HEK293 (cell line): ENCODE results near the gene GNPTAB.
A peak's percentile ranks its signal among the peaks of the same experiment; 100 is the strongest.

Source experiments
- CTCF ChIA-PET: fragments of 350-600 bp; formaldehyde crosslinking; extraction: SDS; loops from one replicate; lab custom pipeline; 2021; ENCODE audit warnings: antibody characterized with exemption; lab: Yijun Ruan, JAX
- POLR2A ChIA-PET: fragments of 300-600 bp; formaldehyde crosslinking; extraction: SDS; loops from one replicate; lab custom pipeline; 2020; ENCODE audit warnings: antibody characterized with exemption, inconsistent platforms; lab: Yijun Ruan, JAX
- H3K27ac ChIP-seq: fragments of 200-500 bp; sonication (Bioruptor generic); 2 replicates; pipeline ENCODE4 v1.5.1; 2014; ENCODE audit warnings: low read depth, low read length, control low read depth, inconsistent platforms; ENCODE audit errors: extremely low read depth
- H3K36me3 ChIP-seq, 2 experiments: fragments of 200-500 bp in 1 of 2; sonication (Bioruptor generic) in 1 of 2; 1 replicate in 1 of 2; 2 replicates in 1 of 2; pipeline ENCODE4 v1.5.1; 2014 to 2017; ENCODE audit warnings: inconsistent platforms in 2 of 2, low read length in 2 of 2; ENCODE audit not compliant: control insufficient read depth in 2 of 2, insufficient read depth in 1 of 2
- H3K4me1 ChIP-seq: fragments of 200-500 bp; sonication (Bioruptor generic); 2 replicates; pipeline ENCODE4 v1.5.1; 2014; ENCODE audit warnings: mild to moderate bottlenecking, low read length, inconsistent platforms; ENCODE audit not compliant: control insufficient read depth, insufficient read depth
- H3K4me3 ChIP-seq: 2 replicates; pipeline ENCODE4 v1.5.1; 2011; ENCODE audit warnings: low read depth, mild to moderate bottlenecking, control low read depth, low read length, moderate library complexity
- H3K9me3 ChIP-seq: fragments of 200-500 bp; sonication (Bioruptor generic); 2 replicates; pipeline ENCODE4 v1.5.1; 2014; ENCODE audit warnings: low read depth, low read length, inconsistent platforms; ENCODE audit not compliant: control insufficient read depth, insufficient read depth
- GLI4 ChIP-seq: fragments of 450-650 bp; formaldehyde crosslinking; IDR thresholded peaks from 2 replicates; pipeline ENCODE4 v1.5.1; 2016; ENCODE audit warnings: missing biosample characterization, missing genetic modification characterization
- HOXA7 ChIP-seq: sonication (generic); formaldehyde crosslinking; IDR thresholded peaks from 2 replicates; pipeline ENCODE4 v1.8.1; 2022; ENCODE audit warnings: missing genetic modification reagents, borderline replicate concordance
- KLF1 ChIP-seq: fragments of 450-650 bp; formaldehyde crosslinking; IDR thresholded peaks from 2 replicates; pipeline ENCODE4 v1.5.1; 2016; ENCODE audit warnings: missing biosample characterization, missing genetic modification characterization
- MZF1 ChIP-seq: fragments of 450-650 bp; formaldehyde crosslinking; IDR thresholded peaks from 2 replicates; pipeline ENCODE4 v1.5.1; 2017; ENCODE audit warnings: missing biosample characterization, missing genetic modification characterization, borderline replicate concordance
- REPIN1 ChIP-seq: fragments of 450-650 bp; formaldehyde crosslinking; IDR thresholded peaks from 2 replicates; pipeline ENCODE4 v1.5.1; 2017; ENCODE audit warnings: missing biosample characterization, missing genetic modification characterization, low read depth
- TRIM28 ChIP-seq: IDR thresholded peaks from 2 replicates; pipeline ENCODE4 v1.6.1; 2011; ENCODE audit warnings: low read length, control low read depth, borderline replicate concordance
- ZBTB20 ChIP-seq: fragments of 450-650 bp; formaldehyde crosslinking; IDR thresholded peaks from 2 replicates; pipeline ENCODE4 v1.5.1; 2016; ENCODE audit warnings: missing biosample characterization, missing genetic modification characterization
- ZBTB21 ChIP-seq: fragments of 450-650 bp; formaldehyde crosslinking; IDR thresholded peaks from 2 replicates; pipeline ENCODE4 v1.5.1; 2017; ENCODE audit warnings: missing biosample characterization, missing genetic modification characterization
- ZBTB44 ChIP-seq: fragments of 450-650 bp; IDR thresholded peaks from 2 replicates; pipeline ENCODE4 v1.5.1; 2018; ENCODE audit warnings: missing biosample characterization, mild to moderate bottlenecking, missing genetic modification characterization
- ZBTB49 ChIP-seq: fragments of 450-650 bp; formaldehyde crosslinking; IDR thresholded peaks from 2 replicates; pipeline ENCODE4 v1.5.1; 2016; ENCODE audit warnings: missing biosample characterization, missing genetic modification characterization, low read depth
- ZBTB6 ChIP-seq: fragments of 450-650 bp; formaldehyde crosslinking; IDR thresholded peaks from 2 replicates; pipeline ENCODE4 v1.5.1; 2017; ENCODE audit warnings: missing biosample characterization, missing genetic modification characterization
- ZFP41 ChIP-seq: fragments of 450-650 bp; formaldehyde crosslinking; IDR thresholded peaks from 2 replicates; pipeline ENCODE4 v1.5.1; 2016; ENCODE audit warnings: missing biosample characterization, missing genetic modification characterization, borderline replicate concordance
- ZNF10 ChIP-seq: fragments of 450-650 bp; formaldehyde crosslinking; IDR thresholded peaks from 2 replicates; pipeline ENCODE4 v1.5.1; 2017; ENCODE audit warnings: missing biosample characterization, missing genetic modification characterization
- ZNF114 ChIP-seq: fragments of 450-650 bp; formaldehyde crosslinking; IDR thresholded peaks from 2 replicates; pipeline ENCODE4 v1.5.0; 2017; ENCODE audit warnings: missing biosample characterization, missing genetic modification characterization
- ZNF140 ChIP-seq: fragments of 450-650 bp; formaldehyde crosslinking; IDR thresholded peaks from 2 replicates; pipeline ENCODE4 v1.5.1; 2016; ENCODE audit warnings: missing biosample characterization, missing genetic modification characterization
- ZNF169 ChIP-seq: fragments of 450-650 bp; formaldehyde crosslinking; IDR thresholded peaks from 2 replicates; pipeline ENCODE4 v1.5.1; 2016; ENCODE audit warnings: missing biosample characterization, missing genetic modification characterization
- ZNF202 ChIP-seq: fragments of 450-650 bp; formaldehyde crosslinking; IDR thresholded peaks from 2 replicates; pipeline ENCODE4 v1.5.1; 2016; ENCODE audit warnings: missing biosample characterization, missing genetic modification characterization, borderline replicate concordance
- ZNF223 ChIP-seq: fragments of 450-650 bp; formaldehyde crosslinking; IDR thresholded peaks from 2 replicates; pipeline ENCODE4 v1.5.1; 2016; ENCODE audit warnings: missing biosample characterization, missing genetic modification characterization
- ZNF24 ChIP-seq: fragments of 450-650 bp; formaldehyde crosslinking; IDR thresholded peaks from 2 replicates; pipeline ENCODE4 v1.5.1; 2016; ENCODE audit warnings: missing biosample characterization, missing genetic modification characterization
- ZNF266 ChIP-seq: fragments of 450-650 bp; formaldehyde crosslinking; IDR thresholded peaks from 2 replicates; pipeline ENCODE4 v1.5.1; 2016; ENCODE audit warnings: missing biosample characterization, missing genetic modification characterization, low read depth
- ZNF292 ChIP-seq: fragments of 450-650 bp; formaldehyde crosslinking; IDR thresholded peaks from 2 replicates; pipeline ENCODE4 v1.5.1; 2016; ENCODE audit warnings: low read depth, missing biosample characterization, missing genetic modification characterization, borderline replicate concordance
- ZNF311 ChIP-seq: fragments of 450-650 bp; formaldehyde crosslinking; IDR thresholded peaks from 2 replicates; pipeline ENCODE4 v1.5.1; 2017; ENCODE audit warnings: missing biosample characterization, missing genetic modification characterization, borderline replicate concordance
- ZNF324 ChIP-seq: fragments of 450-650 bp; formaldehyde crosslinking; IDR thresholded peaks from 2 replicates; pipeline ENCODE4 v1.5.1; 2016; ENCODE audit warnings: missing biosample characterization, missing genetic modification characterization
- ZNF335 ChIP-seq: fragments of 450-650 bp; formaldehyde crosslinking; conservative IDR thresholded peaks from 2 replicates; pipeline ENCODE4 v1.5.1; 2016; ENCODE audit warnings: missing biosample characterization, missing genetic modification characterization
- ZNF37A ChIP-seq: fragments of 450-650 bp; IDR thresholded peaks from 2 replicates; pipeline ENCODE4 v1.5.1; 2018; ENCODE audit warnings: missing biosample characterization, missing genetic modification characterization
- ZNF529 ChIP-seq: fragments of 450-650 bp; formaldehyde crosslinking; IDR thresholded peaks from 2 replicates; pipeline ENCODE4 v1.5.1; 2017; ENCODE audit warnings: missing genetic modification characterization, missing biosample characterization; ENCODE audit not compliant: insufficient replicate concordance
- ZNF530 ChIP-seq: fragments of 450-650 bp; formaldehyde crosslinking; IDR thresholded peaks from 2 replicates; pipeline ENCODE4 v1.5.1; 2016; ENCODE audit warnings: low read depth, missing biosample characterization, missing genetic modification characterization
- ZNF580 ChIP-seq: fragments of 450-650 bp; formaldehyde crosslinking; IDR thresholded peaks from 2 replicates; pipeline ENCODE4 v1.5.1; 2016; ENCODE audit warnings: missing biosample characterization, missing genetic modification characterization
- ZNF600 ChIP-seq: fragments of 450-650 bp; formaldehyde crosslinking; IDR thresholded peaks from 2 replicates; pipeline ENCODE4 v1.5.1; 2016; ENCODE audit warnings: missing biosample characterization, missing genetic modification characterization
- ZNF639 ChIP-seq: fragments of 450-650 bp; formaldehyde crosslinking; IDR thresholded peaks from 2 replicates; pipeline ENCODE4 v1.5.1; 2016; ENCODE audit warnings: missing biosample characterization, missing genetic modification characterization
- ZNF830 ChIP-seq: fragments of 450-650 bp; IDR thresholded peaks from 2 replicates; pipeline ENCODE4 v1.5.0; 2018; ENCODE audit warnings: missing biosample characterization, missing genetic modification characterization, low read depth, mild to moderate bottlenecking, moderate library complexity
- ZNF843 ChIP-seq: fragments of 450-650 bp; formaldehyde crosslinking; IDR thresholded peaks from 2 replicates; pipeline ENCODE4 v1.5.1; 2016; ENCODE audit warnings: missing biosample characterization, missing genetic modification characterization
- ZSCAN30 ChIP-seq: fragments of 450-650 bp; IDR thresholded peaks from 2 replicates; pipeline ENCODE4 v1.5.1; 2018; ENCODE audit warnings: missing biosample characterization, mild to moderate bottlenecking, missing genetic modification characterization, moderate library complexity

GNPTAB gene

GRCh38 chr12:101877806-101878242, 47.1 kb upstream of the GNPTAB start:
- ChIA-PET CTCF (no interaction called here), POLR2A (interaction anchor here (1.0 to 1.5 kb wide), 2 partner anchors 10 to 13 kb away, joined by 3 to 6 read pairs; no protein-coding TSS in a partner anchor)
- Histone ChIP-seq H3K9me3 (no peaks in the 10 kb centered on the region), H3K4me3 (peak overlapping the region; percentile 74), H3K4me1 (no peaks in the 10 kb centered on the region), H3K27ac (peak overlapping the region; percentile 76; the same call in 1 of the 2 replicates), H3K36me3 (no peaks in the 10 kb centered on the region)
- TF ChIP-seq ZNF223 (tag by site-specific recombination) (no peak), ZNF292 (tag by site-specific recombination) (no peak), ZNF311 (no peak), ZNF830 (tag by site-specific recombination) (no peak), GLI4 (tag by site-specific recombination) (no peak), ZNF202 (tag by site-specific recombination) (no peak), ZNF639 (tag by site-specific recombination) (no peak), ZNF843 (no peak), ZNF530 (tag by site-specific recombination) (no peak), ZNF140 (no peak), TRIM28 (no peak), ZNF10 (tag by site-specific recombination) (no peak), ZBTB6 (tag by site-specific recombination) (no peak), ZNF24 (tag by site-specific recombination) (no peak), ZFP41 (tag by site-specific recombination) (no peak), ZNF37A (no peak), ZNF335 (tag by site-specific recombination) (peak; percentile 75), ZNF114 (tag by site-specific recombination) (no peak), ZNF169 (tag by site-specific recombination) (no peak), KLF1 (tag by site-specific recombination) (no peak), HOXA7 (no peak), ZNF324 (tag by site-specific recombination) (0 out of 2 replicates have a peak, but pooled peaks have one; percentile 12), ZBTB21 (tag by site-specific recombination) (no peak), ZBTB49 (tag by site-specific recombination) (no peak), ZSCAN30 (tag by site-specific recombination) (no peak), ZBTB44 (tag by site-specific recombination) (no peak), ZNF266 (tag by site-specific recombination) (no peak), MZF1 (tag by site-specific recombination) (no peak), ZNF600 (tag by site-specific recombination) (peak; percentile 79), REPIN1 (tag by site-specific recombination) (no peak), ZNF580 (tag by site-specific recombination) (no peak), ZNF529 (tag by site-specific recombination) (no peak), ZBTB20 (tag by site-specific recombination) (peak; percentile 94)
